Psoas muscle (tissue), 8 donors: Measurements from ENCODE around the gene GABRB3. TPM values are rescaled to one million over a fixed set of nuclear protein-coding genes. Genes with fewer than 3 reads are reported as not detected.

ENCODE experiments used
- ATAC-seq, 4 donors: fragments of 200-7000 bp; cut with Tn5 transposase; one replicate each; pipeline ENCODE4 v1.9.1; 2020; ENCODE audit warnings: moderate library complexity in 3 of 4, mild to moderate bottlenecking in 2 of 4
- DNase-seq, 2 donors: peaks; one replicate each; pipeline ENCODE4 v3.0.0-alpha.2; 2020
- H3K27ac ChIP-seq: fragments of 200-600 bp; one replicate; pipeline ENCODE4 v1.8.0; 2022
- H3K27me3 ChIP-seq, 3 donors: fragments of 200-600 bp in 1 of 3; one replicate each; pipeline versions ENCODE4 v1.6.1 to v1.8.0; 2013 to 2022; ENCODE audit warnings: low read length in 2 of 3, mild to moderate bottlenecking in 2 of 3, moderate library complexity in 1 of 3; ENCODE audit not compliant: insufficient read depth in 3 of 3
- H3K36me3 ChIP-seq, 2 donors: fragments of 200-600 bp in 1 of 2; one replicate each; pipeline versions ENCODE4 v1.6.1 to v1.8.0; 2013 to 2022; ENCODE audit warnings: low read depth in 1 of 2, mild to moderate bottlenecking in 1 of 2, moderate library complexity in 1 of 2; ENCODE audit not compliant: insufficient read depth in 1 of 2
- H3K4me1 ChIP-seq: fragments of 200-600 bp; one replicate; pipeline ENCODE4 v1.8.0; 2022
- H3K4me3 ChIP-seq: fragments of 200-600 bp; one replicate; pipeline ENCODE4 v1.8.0; 2022; ENCODE audit warnings: mild to moderate bottlenecking
- H3K9me3 ChIP-seq: fragments of 200-600 bp; one replicate; pipeline ENCODE4 v1.8.0; 2022
- WGBS, 3 donors: extraction: QIAGEN DNeasy Blood & Tissue Kit; methylation state at CpG; one replicate each; pipeline versions ENCODE4 v1.1.6 to v1.1.7; 2013; 5-methylcytosine and 5-hydroxymethylcytosine counted together
- intact Hi-C, 2 donors: fragments of 100-400 bp; cut with DNase I; formaldehyde crosslinking; loops; one replicate each; pipeline versions ENCODE4 v1.11.0 to v1.14.2; 2022
- polyA plus RNA-seq, 3 donors: library from polyadenylated mRNA; stranded (reverse); fragments of 200-250 nt; gene quantifications; one replicate each; pipeline ENCODE4 v1.2.3, GENCODE V29; 2013
- total RNA-seq, 4 donors: library from RNA; stranded (reverse); fragmentation: NEBNext Ultra II Directional in 2 of 4; extraction: Animal tissue kit (Norgen Biotek cat#: 25700) in 2 of 4; gene quantifications; one replicate each; pipeline versions ENCODE4 v1.2.1 to v1.2.4, GENCODE V29; 2021 to 2023
- TF ChIP-seq, protein P1 (sequence below): fragments of 200-600 bp; IDR thresholded peaks from one replicate; pipeline ENCODE4 v1.8.0; 2022; ENCODE audit warnings: antibody characterized with exemption
- donor health status: healthy with polysubstance abuse.
- donor health status: DM: no; HTN: no; CAD: no; lungs with moderate emphysema.
- donor health status: Bipolar disorder and iron deficiency.
- donor health status: healthy.
- donor health status: DM: yes; HTN: yes; CAD: no.
- donor health status: DM: no; HTN: no; CAD: no.
- donor health status: DM: no; HTN: no; CAD: no.
- donor health status: DM: yes; HTN: yes; CAD: no.

GABRB3 gene
- total and polyA plus RNA-seq, 7 donors, result 0.10 to 1.0 (median 0.25) TPM

DNA sequence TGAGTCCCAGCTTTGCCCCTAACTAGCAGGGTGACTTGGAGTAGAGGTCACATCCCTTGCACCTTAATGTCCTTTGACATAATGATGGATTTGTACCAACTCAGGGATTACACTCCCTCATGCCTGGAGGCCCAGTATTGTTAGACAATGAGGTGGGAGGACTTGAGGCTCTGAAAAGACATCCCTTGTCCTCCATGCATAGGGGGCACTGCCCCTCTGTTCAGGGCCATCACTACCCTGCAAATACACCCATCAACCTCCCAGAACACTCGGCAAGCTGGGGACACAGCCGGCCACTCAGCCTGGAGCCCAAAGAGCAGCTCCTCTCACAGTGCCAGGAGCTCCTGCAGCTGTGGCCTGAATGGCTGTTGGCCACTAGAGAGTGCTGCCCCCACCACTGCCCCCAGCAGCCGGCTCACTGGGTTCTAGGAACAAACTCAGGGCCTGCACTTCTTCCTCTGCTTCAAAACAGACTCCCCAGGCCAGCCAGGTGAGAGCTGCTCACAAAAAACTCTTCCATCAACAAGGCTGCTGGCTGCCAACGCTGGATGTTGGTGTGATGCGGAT lies 90.2 kb downstream of the GABRB3 start:
- intact Hi-C loops, result loop anchor here in 1 of 2 donors (10.0 kb wide), 1 partner anchor 52 kb away; no protein-coding TSS in a partner anchor

DNA sequence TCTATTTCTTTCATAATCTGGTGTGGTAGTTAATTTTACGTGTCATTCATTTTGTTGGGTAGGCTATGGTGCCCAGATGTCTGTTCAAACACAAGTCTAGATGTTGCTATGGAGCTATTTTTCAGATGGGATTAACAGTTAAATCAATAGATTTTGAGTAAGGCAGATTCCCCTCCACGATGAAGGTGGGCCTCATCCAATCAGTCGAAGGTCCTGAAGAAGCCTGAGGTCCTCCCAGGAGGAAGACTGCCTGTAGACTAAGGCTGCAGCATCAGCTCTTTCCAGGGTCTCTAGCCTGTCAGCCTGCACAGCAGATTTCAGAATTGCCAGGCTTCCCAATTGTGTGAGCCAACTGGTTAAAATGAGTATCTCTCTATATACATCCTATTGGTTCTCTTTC lies 92.9 kb downstream of the GABRB3 start:
- ATAC-seq (no peak), DNase-seq (no peak)
- Histone ChIP-seq H3K4me1 (no peaks in the 10 kb centered on the region), H3K27me3 (no peaks in the 10 kb centered on the region), H3K27ac (no peak overlapping the region), H3K9me3 (no peaks in the 10 kb centered on the region), H3K4me3 (no peak overlapping the region), H3K36me3 (no peaks in the 10 kb centered on the region)
- 87 to 93% (median 90%) methylated on average over 3 of the region's 3 CpGs for WGBS, 3 donors
- intact Hi-C loops, result loop anchor here in 1 of 2 donors (10.0 kb wide), 1 partner anchor 55 kb away; no protein-coding TSS in a partner anchor
- TF ChIP-seq, protein P1, sequence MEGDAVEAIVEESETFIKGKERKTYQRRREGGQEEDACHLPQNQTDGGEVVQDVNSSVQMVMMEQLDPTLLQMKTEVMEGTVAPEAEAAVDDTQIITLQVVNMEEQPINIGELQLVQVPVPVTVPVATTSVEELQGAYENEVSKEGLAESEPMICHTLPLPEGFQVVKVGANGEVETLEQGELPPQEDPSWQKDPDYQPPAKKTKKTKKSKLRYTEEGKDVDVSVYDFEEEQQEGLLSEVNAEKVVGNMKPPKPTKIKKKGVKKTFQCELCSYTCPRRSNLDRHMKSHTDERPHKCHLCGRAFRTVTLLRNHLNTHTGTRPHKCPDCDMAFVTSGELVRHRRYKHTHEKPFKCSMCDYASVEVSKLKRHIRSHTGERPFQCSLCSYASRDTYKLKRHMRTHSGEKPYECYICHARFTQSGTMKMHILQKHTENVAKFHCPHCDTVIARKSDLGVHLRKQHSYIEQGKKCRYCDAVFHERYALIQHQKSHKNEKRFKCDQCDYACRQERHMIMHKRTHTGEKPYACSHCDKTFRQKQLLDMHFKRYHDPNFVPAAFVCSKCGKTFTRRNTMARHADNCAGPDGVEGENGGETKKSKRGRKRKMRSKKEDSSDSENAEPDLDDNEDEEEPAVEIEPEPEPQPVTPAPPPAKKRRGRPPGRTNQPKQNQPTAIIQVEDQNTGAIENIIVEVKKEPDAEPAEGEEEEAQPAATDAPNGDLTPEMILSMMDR, result no peak

More for the DNA sequence above, 90.2 kb downstream of the GABRB3 start:
- H3K4me1 ChIP-seq, result no peaks in the 10 kb centered on the region
- no peak for ATAC-seq
- H3K9me3 ChIP-seq, result no peaks in the 10 kb centered on the region
- TF ChIP-seq, protein P1, result no peak
- no peaks in the 10 kb centered on the region for H3K27me3 ChIP-seq
- DNase-seq, result no peak
- no peak overlapping the region for H3K4me3 ChIP-seq
- no peak overlapping the region for H3K27ac ChIP-seq
- H3K36me3 ChIP-seq, result no peaks in the 10 kb centered on the region
- WGBS, 3 donors, result 53 to 57% (median 54%) methylated on average over 5 of the region's 5 CpGs

DNA sequence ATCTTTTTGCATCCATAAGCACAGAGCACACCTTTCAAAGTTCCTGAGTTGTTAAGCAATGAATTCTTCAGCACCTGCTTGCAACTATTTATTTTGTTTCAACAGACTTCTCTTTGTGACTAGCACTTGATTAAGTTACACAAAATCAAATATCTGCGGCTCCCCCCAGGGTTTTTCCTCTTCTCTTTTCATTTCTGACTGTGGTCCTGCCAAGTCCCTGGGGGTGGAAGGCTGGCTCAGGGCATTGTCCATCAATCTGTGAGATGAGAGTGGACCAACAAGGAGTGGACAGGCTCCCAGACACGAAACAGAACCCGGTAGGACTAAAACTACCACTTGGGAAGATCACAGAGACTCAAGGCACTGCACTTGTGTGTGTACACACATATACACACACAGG lies 96.8 kb downstream of the GABRB3 start:
- no peak overlapping the region for H3K27ac ChIP-seq
- H3K27me3 ChIP-seq, result no peaks in the 10 kb centered on the region
- WGBS, 3 donors, result 78 to 81% (median 79%) methylated on average over 3 of the region's 3 CpGs
- no peak for DNase-seq
- intact Hi-C loops, result no loop called here
- TF ChIP-seq, protein P1, result no peak
- ATAC-seq, result no peak
- no peaks in the 10 kb centered on the region for H3K4me1 ChIP-seq
- H3K9me3 ChIP-seq, result no peaks in the 10 kb centered on the region
- H3K36me3 ChIP-seq, result no peaks in the 10 kb centered on the region
- no peak overlapping the region for H3K4me3 ChIP-seq

DNA sequence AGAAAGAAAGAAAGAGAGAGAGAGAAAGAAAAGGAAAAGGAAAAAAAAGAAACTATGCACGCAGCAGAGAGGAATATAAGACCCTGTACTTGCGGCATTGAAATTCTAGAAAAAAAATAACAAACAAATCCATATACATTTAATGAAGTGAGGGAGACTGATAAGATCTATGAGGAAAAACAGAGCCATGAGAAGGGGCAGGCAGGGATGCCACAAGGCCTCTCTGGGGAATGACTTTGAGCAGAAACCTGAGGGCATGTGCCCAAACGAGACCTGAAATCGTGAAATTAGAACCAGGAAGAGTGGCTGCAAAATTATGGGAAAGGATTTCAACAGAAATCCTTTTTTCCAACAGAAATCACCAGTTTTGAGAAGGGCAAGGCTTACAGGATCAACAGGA lies 98.4 kb downstream of the GABRB3 start:
- H3K36me3 ChIP-seq, result no peaks in the 10 kb centered on the region
- H3K9me3 ChIP-seq, result no peaks in the 10 kb centered on the region
- TF ChIP-seq, protein P1, result no peak
- no peaks in the 10 kb centered on the region for H3K27me3 ChIP-seq
- no peak overlapping the region for H3K27ac ChIP-seq
- ATAC-seq (no peak), DNase-seq (no peak)
- H3K4me1 ChIP-seq, result no peaks in the 10 kb centered on the region
- 64 to 84% (median 76%) methylated on average over 4 of the region's 4 CpGs for WGBS, 3 donors
- intact Hi-C loops, result no loop called here
- H3K4me3 ChIP-seq, result no peak overlapping the region

DNA sequence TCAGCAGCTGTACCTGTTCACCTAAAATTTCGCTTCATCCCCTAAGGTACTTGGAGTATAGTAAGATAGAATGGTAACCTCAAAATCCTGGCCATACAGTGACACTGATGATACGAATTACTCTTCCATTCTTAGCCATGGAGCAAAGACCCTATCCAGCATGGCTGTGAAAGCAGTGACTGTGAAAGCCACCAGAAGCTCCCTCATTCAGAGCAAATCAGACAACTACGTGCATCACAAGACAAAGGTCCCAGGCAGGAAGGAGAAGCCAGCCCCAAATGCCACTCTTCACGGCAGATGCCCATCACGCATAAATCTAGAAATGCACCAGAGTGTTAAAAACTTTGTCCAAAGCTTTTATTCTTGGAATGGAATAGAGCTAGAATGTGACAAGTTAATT lies 99.4 kb downstream of the GABRB3 start:
- Histone ChIP-seq H3K4me3 (no peak overlapping the region), H3K9me3 (no peaks in the 10 kb centered on the region), H3K27ac (no peak overlapping the region), H3K4me1 (no peaks in the 10 kb centered on the region), H3K36me3 (no peaks in the 10 kb centered on the region), H3K27me3 (no peaks in the 10 kb centered on the region)
- whole genome bisulfite sequencing, 3 donors, result 65 to 79% (median 74%) methylated on average over 5 of the region's 5 CpGs
- TF ChIP-seq, protein P1, result no peak
- ATAC-seq (no peak), DNase-seq (no peak)
- intact Hi-C loops, result no loop called here
